Measurements from ENCODE around the gene TEX52.
"Not testable (repeated sequence)": the region's sequence is repeated elsewhere in the genome, so short reads cannot be mapped to it uniquely, and the experiment has no call there.

Gene TEX52

GRCh38 chr12:2863402-2863801, 6.6 kb upstream of the TEX52 start:
- DNase-seq = not testable (repeated sequence)

GRCh38 chr12:2862876-2863275, 6.0 kb upstream of the TEX52 start:
- no peak for DNase-seq

DNA sequence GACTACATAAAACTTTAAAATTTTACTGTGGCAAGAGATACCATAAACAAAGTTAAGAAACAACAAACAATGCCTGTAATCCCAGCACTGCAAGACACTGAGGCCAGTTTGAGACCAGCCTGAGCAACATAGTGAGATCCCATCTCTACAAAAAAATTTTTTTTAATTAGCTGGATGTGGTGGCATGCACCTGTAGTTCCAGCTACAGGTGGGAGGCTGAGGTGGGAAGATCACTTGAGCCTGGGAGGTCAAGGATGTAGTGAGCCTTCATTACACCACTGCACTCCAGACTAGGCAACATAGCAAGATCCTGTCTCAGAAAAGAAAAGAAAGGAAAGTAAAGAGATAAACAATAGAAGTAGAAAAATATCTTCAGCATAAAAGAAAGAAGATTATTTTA, 3.3 kb upstream of the TEX52 start:
- DNase-seq = no peak

- no peak for DNase-seq
Measured at GRCh38 chr12:2858944-2859421, 2.1 kb upstream of the TEX52 start.

DNA sequence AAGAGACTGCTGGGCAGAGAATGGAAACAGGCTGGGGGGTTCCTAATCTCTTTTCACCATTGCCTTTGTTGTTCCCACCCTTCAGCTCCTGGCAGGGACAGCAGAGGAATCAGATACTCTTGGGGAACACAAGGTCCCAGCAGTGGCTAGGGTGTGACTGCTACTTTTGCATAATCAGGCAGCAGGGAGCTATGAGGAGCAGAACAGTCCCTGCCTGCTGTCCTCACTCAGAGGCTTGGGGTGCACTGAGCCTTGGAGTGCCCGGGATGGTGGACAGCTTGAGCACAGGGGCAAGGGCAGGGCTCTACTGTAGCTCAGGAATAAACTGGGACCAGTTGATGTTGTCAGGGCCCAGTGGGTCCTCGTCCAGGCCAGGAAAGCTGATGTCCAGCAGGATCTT, 1.5 kb upstream of the TEX52 start:
- DNase-seq = no peak

- DNase-seq = no peak
Measured at GRCh38 chr12:2857576-2857975, 737 bp upstream of the TEX52 start.

DNA sequence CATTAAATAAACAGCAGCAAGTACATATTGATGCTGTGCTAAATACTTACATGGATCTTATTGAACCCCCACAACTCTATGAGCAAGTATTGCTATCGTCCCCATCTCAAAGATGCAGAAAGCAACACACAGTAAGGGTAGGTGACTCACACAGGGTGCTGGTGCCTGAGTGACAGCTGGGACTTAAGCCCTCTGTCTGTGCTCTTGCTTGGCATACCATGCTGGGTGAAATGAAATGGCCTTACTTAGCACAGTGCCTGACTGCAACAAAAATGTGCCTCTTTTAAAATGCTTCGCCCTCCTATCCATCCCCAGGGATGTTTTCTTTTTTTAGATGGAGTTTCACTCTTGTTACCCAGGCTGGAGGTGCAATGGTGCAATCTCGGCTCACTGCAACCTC, 788 bp downstream of the TEX52 start:
- no peak for DNase-seq

DNA sequence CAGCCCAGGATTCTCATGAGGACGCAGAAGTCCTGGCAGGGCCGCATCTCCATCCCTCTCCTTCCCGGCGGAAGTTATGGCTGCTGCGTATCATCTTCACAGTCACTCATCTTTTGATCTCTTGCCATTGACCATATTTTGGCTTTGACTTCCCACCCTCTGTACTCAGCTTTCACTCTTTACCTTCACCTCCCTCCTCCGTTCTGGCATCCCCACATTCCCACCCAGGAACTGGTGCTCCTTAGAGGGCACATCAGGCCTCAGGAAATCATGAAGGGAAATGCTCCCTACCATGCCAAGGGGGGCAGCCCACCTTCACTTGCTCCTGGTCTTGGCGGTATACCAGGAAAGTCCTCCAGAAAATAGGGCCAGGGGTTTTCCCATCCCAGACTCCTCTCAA, 1.3 kb downstream of the TEX52 start:
- DNase-seq = no peak

GRCh38 chr12:2854669-2855453, 2.0 kb downstream of the TEX52 start:
- DNase-seq = no peak

DNA sequence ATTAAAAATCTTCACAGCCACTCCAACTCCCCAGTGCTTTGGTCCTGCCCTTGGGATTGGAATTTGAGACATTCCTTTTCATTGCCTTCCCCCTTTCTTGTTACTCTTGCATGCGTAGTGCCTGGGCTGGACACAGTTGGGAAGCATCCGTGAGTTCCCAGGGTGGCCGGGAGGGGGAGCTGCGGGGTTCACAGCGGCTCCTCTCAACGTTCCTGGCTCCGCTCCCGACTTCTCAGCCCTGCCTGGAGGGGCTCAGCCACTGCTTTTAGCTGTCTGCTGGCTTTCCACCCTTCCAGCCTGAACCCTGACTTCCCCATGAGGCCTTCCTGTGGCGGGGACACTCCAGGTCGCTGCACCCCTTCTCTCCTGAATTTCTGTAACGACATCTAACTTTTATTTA, 3.2 kb downstream of the TEX52 start:
- DNase-seq = no peak

DNA sequence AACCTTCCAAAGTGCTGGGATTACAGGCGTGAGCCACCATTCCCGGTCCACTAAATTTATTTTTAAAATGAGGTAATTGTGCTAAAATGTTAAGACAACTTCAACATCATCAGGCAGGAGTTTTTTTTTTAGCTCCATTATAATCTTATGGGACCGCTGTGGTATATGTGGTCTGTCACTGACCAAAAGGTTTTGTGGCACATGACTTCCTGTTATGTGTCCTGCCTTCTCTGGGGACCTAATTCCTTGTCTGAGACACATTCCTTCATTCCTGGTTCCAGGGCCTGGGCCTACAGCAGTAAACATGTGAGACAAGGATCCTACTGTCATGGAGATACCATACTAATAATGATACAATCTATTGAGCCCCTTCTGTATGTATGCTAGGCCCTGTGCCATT, 4.9 kb downstream of the TEX52 start:
- DNase-seq = no peak

- DNase-seq = no peak
Measured at GRCh38 chr12:2845280-2845679, 11.6 kb downstream of the TEX52 start.

DNA sequence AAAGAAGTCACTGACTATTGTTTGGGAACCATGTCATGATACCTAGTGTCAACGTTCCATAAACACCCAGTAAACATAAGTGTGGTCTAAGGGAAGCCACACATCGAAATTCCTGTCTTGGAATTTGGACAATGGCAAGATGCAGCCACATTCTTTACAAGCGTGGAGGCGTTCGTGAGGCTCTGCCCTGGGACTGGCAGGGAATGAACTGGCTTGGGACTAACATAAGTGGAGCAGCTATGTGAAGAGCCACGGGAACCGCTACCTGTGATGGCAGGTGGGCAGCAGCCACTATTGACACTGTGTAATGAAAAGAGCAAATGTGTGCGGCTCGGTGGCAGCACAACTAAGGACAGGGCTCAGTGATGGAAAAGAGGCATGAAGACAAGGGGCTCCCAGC, 12.1 kb downstream of the TEX52 start:
- no peak for DNase-seq

GRCh38 chr12:2842948-2843347, 13.9 kb downstream of the TEX52 start:
- DNase-seq = no peak

- DNase-seq = no peak
Measured at GRCh38 chr12:2841056-2841650, 15.7 kb downstream of the TEX52 start.

DNA sequence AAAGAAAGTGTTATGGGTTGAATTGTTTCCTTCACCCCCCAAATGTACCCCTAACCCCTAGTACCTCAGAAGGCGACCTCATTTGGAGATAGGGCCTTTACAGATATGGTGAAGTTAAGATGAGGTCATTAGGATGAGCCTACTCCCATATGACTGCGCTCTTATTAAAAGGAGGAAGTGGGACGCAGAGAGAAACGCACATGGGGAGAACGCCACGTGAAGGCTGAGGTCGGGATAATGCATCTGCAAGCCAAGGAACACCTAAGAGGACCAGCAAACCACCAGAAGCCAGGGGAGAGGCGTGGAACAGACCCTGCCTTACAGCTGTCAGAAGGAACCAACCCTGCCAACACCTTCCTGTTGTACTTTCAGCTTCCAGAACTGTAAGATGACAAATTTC, 20.3 kb downstream of the TEX52 start:
- no peak for DNase-seq

GRCh38 chr12:2835691-2836403, 21.0 kb downstream of the TEX52 start:
- DNase-seq = no peak

- no peak for DNase-seq
Measured at GRCh38 chr12:2834581-2835491, 22.0 kb downstream of the TEX52 start, which contains the start of gene NRIP2. TSS of gene NRIP2 (minus strand) at chr12:2835035. CDS start at chr12:2834983, 52 bp downstream.

- DNase-seq = no peak
Measured at GRCh38 chr12:2833810-2834209, 23.0 kb downstream of the TEX52 start.

DNA sequence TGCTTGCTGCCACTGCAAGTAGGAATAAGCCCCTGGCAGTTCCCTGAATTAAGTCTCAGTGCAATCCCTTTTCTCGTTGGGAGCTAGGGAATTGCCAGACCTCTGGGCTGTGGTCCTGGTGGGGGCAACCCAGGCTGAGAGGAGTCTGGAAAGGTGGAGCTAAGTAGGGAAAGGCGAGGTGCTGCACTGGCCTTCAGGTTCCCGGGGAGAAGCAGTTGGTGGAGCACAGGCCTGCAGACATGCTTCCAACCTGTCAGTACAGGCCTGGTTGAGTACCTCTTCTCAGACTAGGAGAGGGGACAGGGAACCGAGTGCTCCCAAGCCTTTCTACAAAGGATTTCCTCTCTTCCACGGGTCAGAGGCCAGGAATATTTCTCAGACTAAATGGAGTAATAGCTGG, 23.5 kb downstream of the TEX52 start:
- no peak for DNase-seq

GRCh38 chr12:2832550-2833127, 24.2 kb downstream of the TEX52 start:
- DNase-seq = no peak

DNA sequence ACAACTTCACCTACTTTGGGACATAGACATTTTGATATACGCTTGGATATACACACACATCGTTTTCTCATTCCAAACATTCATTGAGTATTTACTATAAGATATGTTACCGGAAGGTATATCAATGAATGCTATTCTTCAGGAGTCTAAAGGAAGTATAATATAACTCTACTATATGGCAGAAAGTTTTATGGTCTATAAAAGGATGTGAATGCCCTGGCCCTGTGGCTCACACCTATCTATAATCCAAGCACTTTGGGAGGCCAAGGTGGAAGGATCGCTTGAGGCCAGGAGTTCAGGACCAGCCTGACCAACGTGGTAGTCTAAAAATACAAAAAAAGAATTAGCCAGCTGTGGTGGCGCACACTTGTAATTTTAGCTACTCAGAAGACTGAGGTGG, 27.6 kb downstream of the TEX52 start:
- DNase-seq = no peak

Data from NCI-H2107 (cell line).